ENCODE measurements around the gene C3orf18.

Gene C3orf18

DNA sequence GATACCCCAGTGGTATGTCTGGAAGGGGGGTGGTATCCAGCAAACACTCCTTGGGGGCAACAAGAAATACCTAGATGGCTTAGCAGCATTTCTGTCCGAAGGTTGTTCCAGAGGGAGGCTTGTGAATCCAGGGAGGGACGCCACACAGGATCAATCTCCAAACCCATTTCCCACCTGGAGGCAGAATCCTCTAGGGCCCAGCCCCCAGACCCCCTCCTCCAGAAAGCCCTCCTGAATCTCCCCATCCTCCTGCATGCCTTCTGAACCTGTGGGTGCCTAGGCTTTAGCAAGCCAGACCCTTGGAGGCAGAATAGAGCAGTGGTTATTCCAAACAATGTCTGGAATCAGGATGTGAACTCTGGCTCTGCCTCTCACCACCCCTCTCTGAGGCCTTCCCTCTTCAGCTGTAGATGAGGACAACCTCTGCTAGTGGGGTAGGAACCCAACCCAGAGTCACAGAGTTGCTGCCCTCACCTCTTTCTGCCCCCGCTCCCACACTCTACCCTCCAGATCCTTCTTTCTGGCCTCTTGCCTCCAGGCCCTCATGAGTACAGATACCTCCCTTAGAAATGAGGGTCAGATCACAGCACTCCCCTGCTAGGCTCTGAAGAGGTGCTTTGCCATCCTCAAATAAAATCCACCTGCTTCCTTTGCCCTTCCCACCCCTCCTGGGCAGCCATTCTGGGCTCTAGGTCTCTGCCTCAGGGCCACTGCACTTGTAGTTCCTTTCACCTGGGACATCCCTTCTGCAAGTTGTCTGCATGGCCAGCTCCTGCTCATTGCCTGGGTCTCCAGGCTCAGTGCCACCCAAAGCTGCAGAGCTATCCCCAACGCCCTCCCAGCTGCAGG, 35.9 kb upstream of the C3orf18 start:
- DNase-seq (ENCODE audit: low read depth): no peak

DNA sequence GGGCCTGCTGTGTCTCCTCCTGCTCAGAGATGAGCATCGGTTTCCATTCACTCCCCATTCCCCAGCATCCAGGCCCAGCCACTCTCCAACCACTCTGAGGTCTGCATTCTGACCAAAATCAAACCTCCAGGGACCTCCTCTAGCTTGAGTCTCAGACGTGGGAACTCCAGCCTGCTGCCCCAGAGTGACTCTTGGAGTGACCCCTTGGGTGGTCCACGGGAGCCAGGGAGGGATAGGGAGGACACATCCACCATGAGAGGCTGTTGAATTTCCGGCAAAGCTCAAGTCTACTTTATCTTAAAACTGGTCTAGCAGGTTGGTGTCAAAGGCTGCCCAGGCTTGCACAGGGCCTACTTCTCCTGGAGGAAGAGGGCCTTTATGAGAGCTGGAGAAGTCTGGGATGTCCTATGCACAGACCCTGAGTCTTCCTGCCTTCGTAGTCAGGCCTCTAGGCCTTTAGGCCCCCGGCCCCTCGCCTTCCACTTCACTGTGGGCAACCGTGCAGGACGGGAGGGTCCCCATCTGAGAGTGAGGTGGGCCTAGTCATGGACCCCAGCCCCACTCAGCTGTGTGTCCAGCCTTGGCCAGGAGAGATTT, 35.1 kb upstream of the C3orf18 start:
- DNase-seq (ENCODE audit: low read depth): no peak

DNA sequence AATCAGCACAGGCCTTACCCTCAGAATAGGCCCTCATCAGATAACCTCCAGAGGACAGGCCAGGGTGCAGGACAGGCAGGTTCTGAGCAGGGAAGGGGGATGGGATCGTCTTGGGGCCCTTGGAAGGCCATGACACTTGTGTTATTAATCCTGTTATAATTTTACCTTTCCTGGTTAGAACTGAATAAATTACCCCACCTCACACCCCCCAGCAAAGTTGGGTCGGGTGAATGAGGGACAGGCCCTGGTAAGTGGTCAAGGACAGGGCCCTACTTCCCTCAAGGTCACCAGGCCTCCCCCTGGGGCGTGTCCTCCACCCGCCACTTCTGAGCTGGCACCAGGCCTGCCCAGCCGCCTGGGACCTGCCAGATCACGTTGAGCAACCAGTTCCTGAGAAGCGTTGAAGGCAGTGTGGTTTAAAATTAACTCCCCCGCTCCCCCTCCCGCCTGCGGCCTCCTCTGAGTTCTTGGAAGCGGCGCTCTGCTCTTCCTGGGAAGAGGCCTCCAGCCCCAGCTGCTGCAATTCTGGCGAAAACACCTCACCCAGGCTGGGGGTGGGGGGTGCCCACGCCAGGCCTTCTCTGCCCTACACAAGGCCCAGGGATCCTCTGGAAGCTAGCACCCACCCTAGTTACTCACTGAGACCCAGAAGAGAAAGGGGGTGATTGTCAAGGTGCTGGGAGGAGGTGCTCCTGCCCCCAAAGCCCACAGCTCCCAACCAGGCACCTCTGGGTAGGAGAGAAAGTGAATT, 33.5 kb upstream of the C3orf18 start:
- DNase-seq (ENCODE audit: low read depth): peak; percentile 90

DNA sequence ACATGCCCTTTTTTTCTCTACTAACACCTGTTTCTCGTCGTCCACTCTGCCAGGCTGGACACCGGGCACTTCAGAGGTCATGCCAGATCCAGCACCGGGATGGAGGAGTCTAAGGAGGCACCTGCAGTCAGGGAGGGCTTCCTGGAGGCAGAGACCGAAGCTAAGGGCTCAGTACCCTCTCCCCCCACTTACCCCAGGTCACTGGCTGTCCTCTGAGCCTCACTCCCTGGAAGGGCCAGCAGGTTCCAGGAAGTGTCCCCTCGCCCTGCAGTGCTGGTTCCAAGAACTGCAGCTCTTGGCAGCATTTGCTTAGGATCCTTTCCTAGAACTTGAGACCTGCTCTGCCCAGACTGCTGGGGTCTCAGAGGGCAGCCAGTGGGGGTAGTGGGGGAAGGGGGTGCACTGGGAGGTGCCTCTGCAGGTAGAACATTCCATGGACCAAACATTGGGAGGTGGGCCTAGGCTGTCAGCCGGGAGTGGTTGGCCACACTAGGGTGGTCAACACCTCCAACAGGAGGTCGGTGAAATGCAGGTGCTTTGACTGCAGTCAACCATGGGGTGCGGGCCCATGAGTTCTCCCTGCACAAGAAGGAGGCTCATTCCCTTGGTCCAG, 32.7 kb upstream of the C3orf18 start:
- DNase-seq (ENCODE audit: low read depth): no peak

DNA sequence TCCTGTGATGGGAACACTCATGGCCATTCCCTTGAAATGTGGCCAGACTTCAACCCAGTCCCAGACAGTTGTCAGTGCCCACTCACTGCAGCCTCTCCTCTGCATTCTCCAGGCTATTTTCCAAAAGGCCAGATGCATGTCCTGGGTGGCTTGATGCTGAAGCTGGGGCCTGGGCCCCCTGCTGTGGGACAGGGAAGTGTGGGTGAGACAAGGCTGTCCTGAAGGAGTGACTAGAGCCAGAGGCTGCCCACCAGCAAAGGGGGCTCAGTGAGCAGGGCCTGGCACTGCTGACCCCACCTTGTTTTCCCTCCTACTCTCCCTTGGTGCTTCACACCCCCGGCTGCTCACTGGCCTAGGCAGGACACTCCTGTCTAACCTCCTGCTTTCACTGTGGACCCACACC, 32.2 kb upstream of the C3orf18 start:
- no peak for DNase-seq (ENCODE audit: low read depth)

DNA sequence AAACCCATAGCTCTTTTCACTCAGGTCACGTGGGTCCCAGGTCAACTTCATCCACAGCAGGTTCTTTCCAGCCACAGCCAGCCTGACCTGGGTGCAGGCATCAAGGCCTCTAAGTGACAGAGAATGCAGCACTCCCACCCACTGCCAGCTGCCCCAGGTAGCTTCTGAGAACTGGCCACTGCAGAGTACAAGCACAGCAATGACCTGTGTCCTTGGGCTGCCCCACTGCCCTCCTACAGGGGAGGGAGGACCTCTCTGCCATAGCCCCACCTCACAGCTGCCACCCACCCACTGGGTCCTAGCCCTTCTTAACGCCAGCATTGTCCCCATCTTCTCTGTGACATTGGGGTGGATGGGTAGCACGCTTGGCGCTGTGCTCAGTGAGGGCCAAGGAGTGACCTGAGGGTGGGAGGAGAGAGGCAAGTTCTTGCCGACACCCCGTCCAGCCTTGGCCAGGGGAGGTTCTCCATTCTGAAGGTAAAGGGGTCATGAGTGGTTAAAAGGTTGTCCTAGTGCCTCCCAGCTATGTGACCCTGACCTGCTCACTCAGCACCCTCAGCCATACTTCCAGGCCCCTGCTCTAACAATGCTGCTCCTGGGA, 31.7 kb upstream of the C3orf18 start:
- no peak for DNase-seq (ENCODE audit: low read depth)

DNA sequence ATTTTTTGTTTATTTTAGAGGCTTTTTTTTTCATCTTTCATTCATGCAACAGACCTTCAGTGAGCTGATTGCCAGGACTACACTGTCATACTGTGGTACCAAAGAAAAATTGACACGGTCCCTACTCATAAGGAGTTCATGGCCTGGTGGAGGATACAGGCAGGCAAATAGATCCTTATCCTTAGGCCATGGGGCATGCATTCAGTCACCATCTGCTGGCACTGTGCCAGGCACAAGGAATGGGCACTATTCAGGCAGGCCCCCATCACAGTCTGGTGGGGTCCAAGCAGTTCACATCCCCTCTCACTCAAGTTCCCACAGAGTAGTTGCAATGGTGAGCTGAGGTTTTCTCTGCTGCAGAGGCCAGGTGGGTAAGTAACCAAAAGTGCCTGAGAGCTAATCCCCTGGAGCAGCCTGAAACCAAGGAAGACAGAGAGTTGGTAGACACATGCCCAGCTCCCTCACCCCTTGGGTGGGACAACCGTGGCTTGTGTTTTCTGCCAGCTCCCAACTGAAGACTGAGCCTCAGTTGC, 26.8 kb upstream of the C3orf18 start:
- DNase-seq (ENCODE audit: low read depth): no peak

DNA sequence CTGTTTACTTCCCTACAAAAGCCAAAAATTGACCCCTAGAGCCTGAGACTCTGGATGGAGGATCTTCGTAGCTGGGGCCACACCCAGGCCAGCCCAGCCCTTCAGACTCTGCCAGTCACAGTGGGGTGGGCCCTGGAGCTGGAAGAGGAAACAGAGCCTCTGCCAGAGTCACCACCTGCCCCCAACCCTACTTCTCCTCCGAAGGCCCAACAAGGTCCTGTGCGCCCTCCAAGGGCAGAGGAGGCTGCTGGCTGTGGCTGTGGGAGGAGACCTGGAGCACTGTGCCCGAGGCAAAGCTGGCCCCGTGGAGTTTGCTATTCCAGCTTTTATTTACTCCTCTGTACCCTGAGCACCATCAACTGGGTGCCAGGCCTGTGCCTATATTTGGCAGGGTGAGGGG, 25.0 kb upstream of the C3orf18 start:
- DNase-seq (ENCODE audit: low read depth): no peak

DNA sequence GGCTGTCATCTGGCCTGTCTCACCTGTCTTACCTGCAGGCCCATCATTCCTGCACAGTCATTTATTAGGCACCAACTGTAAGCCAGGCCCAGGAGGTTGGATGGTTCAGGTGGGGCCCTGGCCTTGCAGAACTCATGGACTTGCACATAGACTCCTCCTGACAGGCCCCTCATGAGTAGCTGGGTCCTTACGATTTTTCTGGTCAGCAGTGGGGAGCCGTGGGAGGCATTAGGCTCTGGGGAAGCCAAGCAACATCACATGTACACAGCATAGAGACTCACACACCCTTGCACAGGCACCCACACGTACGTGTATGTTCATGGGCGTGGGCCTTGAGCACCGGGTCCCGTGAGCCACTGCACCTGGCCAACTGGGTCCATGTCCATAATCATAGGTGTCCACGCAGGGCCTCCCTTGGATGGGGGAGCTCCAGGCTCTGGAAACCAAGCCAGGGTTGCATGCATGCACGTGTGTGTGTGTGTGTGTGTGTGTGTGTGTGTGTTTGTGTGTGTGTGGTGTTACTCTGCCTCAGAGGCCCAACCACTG, 23.7 kb upstream of the C3orf18 start:
- no peak for DNase-seq (ENCODE audit: low read depth)

DNA sequence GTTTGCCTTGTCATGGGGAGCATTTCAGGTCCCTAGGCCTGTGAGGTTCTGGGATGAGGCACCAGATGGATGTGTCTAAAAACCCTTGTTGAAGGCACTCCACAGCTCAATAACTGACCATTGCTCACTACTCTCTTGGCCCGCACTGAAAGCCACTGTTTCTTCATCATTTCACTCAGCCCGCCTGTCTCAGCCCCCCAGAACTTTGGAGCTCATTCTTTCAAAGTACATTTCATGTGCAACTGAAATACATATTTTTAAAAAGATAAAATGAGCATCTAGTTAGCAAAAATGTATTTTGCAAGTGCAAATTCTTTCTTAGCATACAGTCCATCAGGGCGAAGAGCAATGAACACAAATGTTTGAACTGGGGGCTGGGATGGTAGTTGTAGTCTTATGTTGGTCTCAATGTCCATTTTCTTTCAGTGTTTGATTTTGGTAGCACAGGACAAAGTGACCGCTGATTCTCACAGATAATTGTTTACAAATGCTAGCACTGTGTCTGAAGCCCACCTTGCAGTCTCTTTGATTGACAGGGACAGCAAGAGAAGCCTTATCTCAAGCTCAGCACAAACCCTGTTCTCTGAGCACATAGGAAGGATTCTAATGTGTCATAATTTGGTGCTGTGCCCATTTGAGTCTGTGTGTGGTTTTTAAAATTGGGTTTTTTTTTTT, 21.3 kb upstream of the C3orf18 start:
- DNase-seq (ENCODE audit: low read depth): no peak

DNA sequence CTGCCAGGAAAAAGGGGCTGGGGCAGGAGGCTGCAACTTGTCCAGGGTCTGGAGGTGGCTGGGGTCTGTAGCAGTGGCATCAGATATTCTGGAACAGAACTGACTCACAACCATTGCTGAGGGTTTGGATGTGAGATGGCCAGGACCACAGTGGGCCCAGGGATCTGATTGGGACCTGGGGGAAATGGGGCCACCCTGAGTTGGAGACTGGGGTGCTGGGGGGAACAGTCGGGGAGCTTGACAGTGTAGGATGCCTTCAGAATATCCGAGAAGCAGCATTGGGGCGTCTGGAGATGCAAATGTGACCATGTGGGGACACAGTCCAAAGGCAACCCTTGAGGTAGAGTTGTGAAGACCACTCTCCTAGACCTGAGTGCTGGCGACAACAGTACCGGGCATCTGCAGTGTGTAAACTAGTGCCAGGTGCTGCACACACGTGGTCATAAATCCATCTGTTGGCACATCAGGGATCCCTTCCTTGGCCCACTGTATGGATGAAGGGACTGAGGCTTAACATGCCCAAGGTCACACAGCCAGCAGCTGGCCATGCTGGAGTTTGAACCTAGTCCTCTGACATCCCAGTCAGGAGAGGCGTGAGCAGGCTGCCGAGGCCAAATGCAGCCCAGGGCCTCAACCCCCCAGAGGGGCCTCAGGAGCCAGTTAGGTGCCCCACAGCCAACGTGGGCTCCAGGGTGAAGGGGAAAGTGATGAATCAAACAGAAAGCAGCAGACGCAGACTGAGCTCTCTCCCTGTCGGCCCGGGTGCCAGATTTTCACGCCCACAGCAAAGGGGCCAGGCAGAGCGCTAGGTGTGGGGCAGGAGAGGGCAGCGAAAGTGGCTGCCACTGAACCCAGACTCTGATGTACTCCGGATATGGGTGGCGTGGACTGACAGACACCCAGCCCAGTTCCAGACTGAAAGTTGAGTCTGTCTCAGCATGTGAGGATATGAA, 20.5 kb upstream of the C3orf18 start:
- DNase-seq (ENCODE audit: low read depth): peak; percentile 84

DNA sequence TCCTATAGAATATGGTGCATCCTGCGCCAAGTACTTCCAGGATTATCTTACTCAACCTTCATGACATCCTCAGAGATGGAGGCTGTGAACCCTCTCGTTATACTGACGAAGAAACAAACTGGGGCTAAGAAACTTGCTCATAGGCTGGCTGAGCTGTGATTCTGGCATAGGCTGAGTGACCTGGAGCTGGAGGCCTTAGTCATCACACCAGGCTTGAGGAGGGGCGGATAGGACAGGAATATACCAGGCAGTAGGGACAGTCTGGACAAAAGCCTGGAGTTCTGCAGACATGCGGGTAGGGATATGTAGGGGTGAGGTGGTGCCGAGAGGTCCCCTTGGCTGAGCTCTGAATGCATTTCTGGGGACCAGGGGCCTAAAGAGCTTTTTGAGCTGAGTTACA, 19.8 kb upstream of the C3orf18 start:
- no peak for DNase-seq (ENCODE audit: low read depth)

DNA sequence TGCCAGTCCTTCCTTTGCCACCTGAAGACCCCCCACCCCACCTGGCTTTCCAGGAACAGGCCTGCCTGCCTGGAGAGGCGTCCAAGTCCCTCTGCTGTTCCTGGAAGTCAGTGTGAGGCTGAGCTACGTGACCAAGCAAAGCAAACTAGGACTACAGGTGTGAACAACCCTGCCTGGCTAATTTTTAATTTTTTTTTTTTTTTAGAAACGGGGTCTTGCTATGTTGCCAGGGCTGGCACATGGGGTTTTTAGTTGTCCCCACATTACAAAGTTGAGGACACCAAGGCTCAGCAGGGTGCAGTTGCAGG, 19.2 kb upstream of the C3orf18 start:
- DNase-seq (ENCODE audit: low read depth): no peak

DNA sequence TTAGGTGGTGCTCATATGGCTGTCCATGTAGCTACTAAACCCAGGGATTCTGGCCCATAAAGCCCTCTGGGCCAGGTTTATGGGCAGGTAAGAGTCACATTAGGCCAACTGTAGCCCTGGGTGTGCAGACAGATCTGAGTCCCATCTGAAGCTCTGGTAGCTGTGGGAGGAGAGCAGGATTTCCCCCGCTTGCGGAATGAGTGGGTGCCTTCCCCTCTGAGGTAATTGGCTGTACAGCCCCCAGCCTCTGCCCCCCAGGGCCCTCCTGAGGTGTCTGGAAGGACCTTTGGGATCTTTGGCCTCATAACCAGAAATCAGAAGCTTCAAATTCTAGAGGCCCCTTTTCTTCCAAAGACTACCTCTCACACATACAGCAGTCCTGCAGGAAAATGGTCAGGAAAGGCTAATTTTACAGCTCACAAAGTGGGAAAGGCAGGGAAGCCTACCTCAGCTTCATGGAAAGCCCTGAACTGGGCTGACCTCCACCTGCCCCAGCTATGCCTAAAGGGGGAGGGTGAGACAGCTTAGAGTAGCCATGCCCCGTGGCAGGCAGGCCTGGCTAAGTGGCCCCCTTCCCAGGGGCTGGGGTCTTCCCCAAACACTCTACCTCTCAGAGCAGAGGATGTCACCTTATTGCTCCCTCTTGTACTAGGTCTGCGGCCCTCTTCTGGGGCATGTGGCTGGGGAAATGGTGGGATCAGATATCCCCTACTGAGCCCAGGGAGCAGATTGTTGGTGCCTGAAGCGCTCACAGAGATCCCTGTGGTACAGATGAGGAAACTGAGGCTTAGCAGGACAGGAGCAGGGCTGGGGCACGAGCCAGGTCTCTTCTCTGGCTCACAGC, 18.6 kb upstream of the C3orf18 start:
- DNase-seq (ENCODE audit: low read depth): no peak

DNA sequence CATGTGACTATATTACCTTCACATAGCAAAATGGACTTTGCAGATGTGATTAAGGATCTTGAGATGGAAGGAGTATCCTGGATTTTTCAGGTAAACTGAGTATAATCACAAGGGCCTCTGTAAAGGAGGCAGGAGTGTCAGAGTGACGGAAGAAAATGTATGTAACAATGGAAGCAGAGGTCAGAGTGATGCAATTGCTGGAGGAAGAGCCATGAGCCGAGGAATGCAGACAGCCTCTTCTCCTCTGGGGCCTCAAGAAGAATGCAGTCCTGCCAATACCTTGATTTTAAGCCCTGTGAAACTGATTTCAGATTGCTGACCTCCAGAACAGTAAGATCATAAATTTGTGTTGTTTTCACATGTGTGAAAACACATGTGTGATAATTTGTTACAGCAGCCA, 16.8 kb upstream of the C3orf18 start:
- DNase-seq (ENCODE audit: low read depth): no peak

DNA sequence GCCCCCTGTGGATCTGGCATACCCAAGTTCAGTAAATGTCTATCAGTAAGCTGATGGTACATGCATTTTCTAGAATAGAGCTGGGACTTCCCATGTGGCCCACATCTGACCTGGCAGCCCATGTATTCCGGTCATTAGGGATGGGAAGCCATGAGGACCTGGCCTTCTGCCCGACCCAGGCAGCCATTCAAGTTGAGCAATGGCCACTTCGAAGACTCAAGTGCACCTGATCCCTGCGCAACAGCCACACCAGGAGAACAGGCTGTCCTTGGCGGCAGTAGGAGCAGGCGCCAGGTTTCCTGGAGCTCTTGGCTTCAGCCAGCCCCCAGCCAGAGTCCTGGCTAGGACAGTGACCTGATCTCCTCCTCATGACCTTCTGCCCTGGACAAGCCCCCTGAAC, 16.4 kb upstream of the C3orf18 start:
- DNase-seq (ENCODE audit: low read depth): no peak

DNA sequence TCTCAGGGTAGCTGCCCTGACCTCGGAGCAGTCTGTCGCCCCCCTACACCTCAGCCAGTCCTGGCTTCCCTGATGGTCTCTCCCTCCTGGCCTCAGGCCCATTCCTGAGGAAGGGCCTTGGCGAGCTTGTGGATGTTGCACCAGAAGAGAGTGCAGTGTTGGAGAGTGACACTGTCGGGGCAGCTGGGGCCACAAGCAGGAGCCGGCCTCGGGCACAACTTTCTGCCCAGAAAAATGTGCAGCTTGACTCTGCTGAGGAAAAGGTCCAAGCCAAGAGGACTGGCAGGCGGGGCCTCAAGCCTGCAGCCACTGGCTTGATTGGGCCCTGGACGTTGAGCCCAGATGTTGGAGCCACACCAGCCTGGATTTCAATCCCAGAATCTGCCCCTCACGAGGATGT, 14.5 kb upstream of the C3orf18 start:
- DNase-seq (ENCODE audit: low read depth): no peak

DNA sequence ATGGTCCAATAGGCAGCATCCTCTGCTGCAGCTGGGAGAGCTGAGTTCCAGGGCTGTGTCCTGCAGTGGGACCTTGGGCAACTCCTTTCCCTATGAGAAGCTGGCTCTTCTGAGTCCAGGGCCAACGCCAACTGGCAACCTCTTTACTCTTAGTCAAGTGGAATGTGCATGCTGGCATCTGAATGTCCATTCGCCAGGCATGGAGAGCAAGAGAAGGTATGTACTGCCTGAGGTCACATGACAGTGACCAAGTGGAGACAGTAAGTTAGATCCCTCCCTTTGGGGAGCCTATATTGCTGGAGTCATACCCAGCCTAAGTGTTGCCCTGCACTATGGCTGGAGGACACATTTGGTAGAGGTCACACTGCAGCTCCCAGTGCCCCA, 13.9 kb upstream of the C3orf18 start:
- no peak for DNase-seq (ENCODE audit: low read depth)
